ENCODE measurements around the gene SNRNP25.

The SNRNP25 gene

GRCh38 chr16:89391-90302 lies 36.0 kb downstream of the SNRNP25 start:
- H3K4me3 ChIP-seq (ENCODE audit: low read depth, low read length): no peak overlapping the region
- DNase-seq (ENCODE audit: low read depth): no peak

DNA sequence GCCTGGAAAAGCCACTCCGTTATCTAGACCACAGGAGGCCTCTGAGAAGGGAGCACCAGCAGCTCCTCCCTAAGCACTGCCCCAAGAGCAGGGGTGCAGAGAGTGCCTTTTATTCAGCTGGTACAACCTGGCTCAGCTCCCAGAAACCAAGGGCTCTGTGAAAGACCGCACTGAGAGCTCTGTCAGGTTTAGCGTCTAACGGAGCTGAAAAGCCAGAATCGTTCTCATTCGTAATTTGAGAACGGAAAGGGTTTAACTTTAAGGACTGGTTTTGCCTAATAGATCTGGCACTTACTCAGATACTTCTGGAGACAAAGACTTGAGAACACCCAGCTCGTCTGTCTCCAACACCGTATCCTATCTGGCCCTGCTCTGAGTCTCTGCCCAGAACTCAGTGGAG lies 37.9 kb downstream of the SNRNP25 start:
- no peak for DNase-seq (ENCODE audit: low read depth)
- no peak overlapping the region for H3K4me3 ChIP-seq (ENCODE audit: low read depth, low read length)

DNA sequence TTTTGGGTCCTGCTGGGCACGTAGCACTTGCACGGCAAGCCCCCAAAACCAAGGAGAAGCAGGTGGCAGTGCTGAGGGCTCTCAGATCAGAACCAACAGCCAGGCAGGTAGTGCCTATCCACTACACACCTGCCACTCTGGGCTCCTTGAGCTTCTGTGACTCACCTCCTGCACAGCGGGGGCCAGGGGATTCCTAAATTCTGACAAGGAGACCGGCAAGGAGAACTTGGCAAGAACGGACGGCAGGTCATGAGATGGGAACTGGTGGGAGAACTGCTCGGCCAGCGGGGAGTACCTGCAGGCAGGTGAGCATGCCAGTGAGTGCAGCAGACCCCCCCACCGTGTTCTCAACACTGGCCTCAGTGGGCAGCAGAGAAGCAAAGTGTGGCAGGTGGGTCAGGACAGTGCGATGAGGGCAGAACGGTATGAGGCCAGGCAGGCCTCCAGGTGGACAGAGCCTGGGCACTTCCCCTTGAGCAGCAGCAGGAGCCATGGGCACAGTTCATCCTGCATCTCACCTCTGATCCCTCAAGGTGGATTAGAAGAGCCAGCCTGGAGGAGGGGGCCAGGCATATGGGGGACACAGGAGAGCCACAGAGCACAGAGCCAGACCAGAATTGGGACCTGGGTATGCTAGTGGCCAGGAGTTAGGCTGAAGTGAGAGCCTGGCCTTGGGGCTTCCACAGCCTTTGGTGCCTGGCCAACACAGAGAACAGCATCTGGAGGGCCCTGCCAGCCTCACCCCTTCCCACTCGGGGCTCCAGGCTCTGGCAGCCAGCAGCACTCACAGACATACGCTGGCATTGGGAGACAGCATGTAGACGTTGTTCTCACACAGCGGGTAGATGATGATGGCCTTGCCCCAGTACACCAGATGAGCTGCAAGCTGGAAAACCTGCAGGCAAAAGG lies 39.1 kb downstream of the SNRNP25 start:
- H3K4me3 ChIP-seq (ENCODE audit: low read depth, low read length): no peak overlapping the region
- DNase-seq (ENCODE audit: low read depth): no peak

DNA sequence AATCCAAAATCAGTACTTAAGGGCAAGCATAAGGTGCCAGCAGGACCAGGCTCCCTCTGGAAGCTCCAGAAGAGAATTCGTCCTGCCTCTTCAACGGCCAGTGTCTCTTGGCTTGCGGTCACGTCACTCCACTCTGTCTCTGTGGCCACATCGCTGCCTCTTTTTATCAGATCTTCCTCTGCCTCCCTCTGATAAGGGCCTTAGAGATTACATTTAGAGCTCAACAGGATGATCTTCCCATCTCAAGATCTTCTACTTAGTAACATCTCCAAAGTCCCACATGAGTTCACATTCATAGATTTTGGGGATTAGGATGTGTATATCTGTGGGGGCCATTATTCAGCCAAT lies 41.3 kb downstream of the SNRNP25 start:
- no peak overlapping the region for H3K4me3 ChIP-seq (ENCODE audit: low read depth, low read length)
- no peak for DNase-seq (ENCODE audit: low read depth)

GRCh38 chr16:96935-97381 lies 43.3 kb downstream of the SNRNP25 start:
- no peak overlapping the region for H3K4me3 ChIP-seq (ENCODE audit: low read depth, low read length)
- DNase-seq (ENCODE audit: low read depth): no peak

GRCh38 chr16:97822-98221 lies 44.2 kb downstream of the SNRNP25 start:
- no peak overlapping the region for H3K4me3 ChIP-seq (ENCODE audit: low read depth, low read length)
- no peak for DNase-seq (ENCODE audit: low read depth)

- no peak overlapping the region for H3K4me3 ChIP-seq (ENCODE audit: low read depth, low read length)
- no peak for DNase-seq (ENCODE audit: low read depth)
These were observed 47.4 kb downstream of the SNRNP25 start for GRCh38 chr16:100989-101388.

DNA sequence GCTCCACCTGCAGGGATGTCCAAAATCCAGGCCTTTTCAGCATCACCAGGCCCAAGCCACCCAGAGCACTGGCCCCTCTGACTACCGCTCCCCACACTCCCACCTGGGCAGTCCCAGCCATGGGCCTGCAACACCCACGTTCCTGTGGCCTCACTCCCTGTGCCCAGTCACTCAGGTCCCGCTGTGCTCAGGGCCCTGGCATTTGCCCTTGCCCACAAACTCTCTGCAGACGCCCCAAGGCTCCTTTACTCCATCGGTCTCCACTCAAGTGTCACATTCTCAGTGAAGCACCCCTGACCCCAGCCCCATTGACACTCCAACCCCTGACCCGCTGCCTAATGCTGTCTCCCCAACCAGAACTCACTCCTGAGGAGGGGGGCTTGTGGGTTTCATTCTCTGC lies 48.0 kb downstream of the SNRNP25 start:
- DNase-seq (ENCODE audit: low read depth): no peak
- H3K4me3 ChIP-seq (ENCODE audit: low read depth, low read length): no peak overlapping the region

- H3K4me3 ChIP-seq (ENCODE audit: low read depth, low read length): no peak overlapping the region
- no peak for DNase-seq (ENCODE audit: low read depth)
These were observed 48.6 kb downstream of the SNRNP25 start for GRCh38 chr16:102060-102855.

- H3K4me3 ChIP-seq (ENCODE audit: low read depth, low read length): no peak overlapping the region
- no peak for DNase-seq (ENCODE audit: low read depth)
These were observed 50.7 kb downstream of the SNRNP25 start for GRCh38 chr16:104355-104754.

- no peak for DNase-seq (ENCODE audit: low read depth)
- no peak overlapping the region for H3K4me3 ChIP-seq (ENCODE audit: low read depth, low read length)
These were observed 51.3 kb downstream of the SNRNP25 start for GRCh38 chr16:104928-105327.

GRCh38 chr16:105521-105920 lies 51.9 kb downstream of the SNRNP25 start:
- no peak for DNase-seq (ENCODE audit: low read depth)
- no peak overlapping the region for H3K4me3 ChIP-seq (ENCODE audit: low read depth, low read length)

GRCh38 chr16:106623-107324 lies 53.1 kb downstream of the SNRNP25 start:
- H3K4me3 ChIP-seq (ENCODE audit: low read depth, low read length): no peak overlapping the region
- DNase-seq (ENCODE audit: low read depth): no peak

All from skeletal muscle cell (primary cell).